ENCODE data around the gene MIEN1.

- peak; percentile 94 to 99 (median 99) for TF ChIP-seq CTCF (IDR thresholded peaks at IDR 0.05)
- no peak for TF ChIP-seq EP300 (IDR thresholded peaks at IDR 0.05; ENCODE audit: low read depth)
- TF ChIP-seq POLR2A (IDR thresholded peaks at IDR 0.05) = peak; percentile 86
Measured at GRCh38 chr17:39754161-39754957, 24.0 kb upstream of the MIEN1 start.

Data from transverse colon (tissue), 3 donors.